Keratinocyte (primary cell): ENCODE measurements around the gene FNDC3B.

Source experiments
- EZH2 ChIP-seq: IDR thresholded peaks from one replicate; pipeline ENCODE4 v1.6.1; 2012; ENCODE audit warnings: inconsistent platforms, mild to moderate bottlenecking, low read length, moderate library complexity
- TF ChIP-seq, protein P1 (sequence below), 3 experiments: IDR thresholded peaks in 1 of 3; conservative IDR thresholded peaks in 1 of 3; optimal IDR thresholded peaks in 1 of 3; 2 replicates in 2 of 3; 3 replicates in 1 of 3; pipeline versions ENCODE3 to v1.5.1; 2011; ENCODE audit warnings: low read length in 3 of 3, mild to moderate bottlenecking in 3 of 3, moderate library complexity in 2 of 3, control low read depth in 1 of 3, inconsistent platforms in 1 of 3; ENCODE audit not compliant: insufficient read depth in 2 of 3; ENCODE audit errors: extremely low read depth in 1 of 3

DNA sequence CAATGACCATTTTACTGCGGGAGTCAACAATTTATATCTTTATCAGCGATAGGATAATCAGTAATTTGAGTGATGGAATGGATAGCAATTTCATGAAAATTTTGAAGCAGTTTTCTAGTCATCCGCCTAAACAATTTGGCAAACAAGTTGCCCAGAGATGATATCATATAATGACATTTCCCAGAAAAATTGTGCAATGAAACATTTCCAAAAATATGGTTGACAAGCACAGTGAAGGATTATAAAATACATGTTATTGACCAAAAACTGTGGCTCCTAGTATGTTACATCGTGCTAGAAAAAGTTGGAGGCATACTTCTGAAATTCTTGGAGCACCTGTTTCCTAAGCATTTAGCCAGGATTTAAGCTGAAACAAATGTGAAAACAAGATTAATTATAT lies 263.8 kb downstream of the FNDC3B start:
- TF ChIP-seq, protein P1, sequence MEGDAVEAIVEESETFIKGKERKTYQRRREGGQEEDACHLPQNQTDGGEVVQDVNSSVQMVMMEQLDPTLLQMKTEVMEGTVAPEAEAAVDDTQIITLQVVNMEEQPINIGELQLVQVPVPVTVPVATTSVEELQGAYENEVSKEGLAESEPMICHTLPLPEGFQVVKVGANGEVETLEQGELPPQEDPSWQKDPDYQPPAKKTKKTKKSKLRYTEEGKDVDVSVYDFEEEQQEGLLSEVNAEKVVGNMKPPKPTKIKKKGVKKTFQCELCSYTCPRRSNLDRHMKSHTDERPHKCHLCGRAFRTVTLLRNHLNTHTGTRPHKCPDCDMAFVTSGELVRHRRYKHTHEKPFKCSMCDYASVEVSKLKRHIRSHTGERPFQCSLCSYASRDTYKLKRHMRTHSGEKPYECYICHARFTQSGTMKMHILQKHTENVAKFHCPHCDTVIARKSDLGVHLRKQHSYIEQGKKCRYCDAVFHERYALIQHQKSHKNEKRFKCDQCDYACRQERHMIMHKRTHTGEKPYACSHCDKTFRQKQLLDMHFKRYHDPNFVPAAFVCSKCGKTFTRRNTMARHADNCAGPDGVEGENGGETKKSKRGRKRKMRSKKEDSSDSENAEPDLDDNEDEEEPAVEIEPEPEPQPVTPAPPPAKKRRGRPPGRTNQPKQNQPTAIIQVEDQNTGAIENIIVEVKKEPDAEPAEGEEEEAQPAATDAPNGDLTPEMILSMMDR (optimal IDR thresholded peaks at IDR 0.05 in 1 of 3, IDR thresholded peaks at IDR 0.05 in 1 of 3, conservative IDR thresholded peaks at IDR 0.05 in 1 of 3; ENCODE audit: extremely low read depth in 1 of 3, insufficient read depth in 2 of 3, low read length in 3 of 3): no peak
- no peak for TF ChIP-seq EZH2
